GM21619 (cell line): Measurements from ENCODE around the gene BICDL1.
"Not testable (repeated sequence)": the region's sequence is repeated elsewhere in the genome, so short reads cannot be mapped to it uniquely, and the experiment has no call there.

ENCODE experiments used
- ATAC-seq: cut with Tn5 transposase; IDR thresholded peaks from one replicate; pipeline ENCODE4 v1.9.1; 2021; ENCODE audit not compliant: unreplicated experiment

The BICDL1 gene

GRCh38 chr12:119988472-119989360 lies at the start of gene BICDL1:
Gene BICDL1 (plus strand): TSS chr12:119989236. CDS start chr12:119989869, 633 bp downstream.
- ATAC-seq: peak; percentile 76

- no peak for ATAC-seq
These were observed 48.1 kb upstream of the BICDL1 start for GRCh38 chr12:119940897-119941296.

- no peak for ATAC-seq
These were observed 46.6 kb upstream of the BICDL1 start for GRCh38 chr12:119942386-119942785.

GRCh38 chr12:119946213-119946612 lies 42.8 kb upstream of the BICDL1 start:
- no peak for ATAC-seq

GRCh38 chr12:119949145-119949544 lies 39.9 kb upstream of the BICDL1 start:
- no peak for ATAC-seq

- ATAC-seq: no peak
These were observed 39.4 kb upstream of the BICDL1 start for GRCh38 chr12:119949594-119949993.

- no peak for ATAC-seq
These were observed 33.0 kb upstream of the BICDL1 start for GRCh38 chr12:119956047-119956446.

GRCh38 chr12:119957135-119957534 lies 31.9 kb upstream of the BICDL1 start:
- ATAC-seq: no peak

GRCh38 chr12:119959435-119959834 lies 29.6 kb upstream of the BICDL1 start:
- no peak for ATAC-seq

- ATAC-seq: no peak
These were observed 24.9 kb upstream of the BICDL1 start for GRCh38 chr12:119964123-119964522.

- ATAC-seq: no peak
These were observed 24.1 kb upstream of the BICDL1 start for GRCh38 chr12:119964929-119965328.

GRCh38 chr12:119980242-119980641 lies 8.8 kb upstream of the BICDL1 start:
- ATAC-seq: no peak

GRCh38 chr12:119980702-119981101 lies 8.3 kb upstream of the BICDL1 start:
- ATAC-seq: not testable (repeated sequence)

GRCh38 chr12:119989361-119989730 lies 310 bp downstream of the BICDL1 start:
- ATAC-seq: peak; percentile 26

- peak; percentile 19 for ATAC-seq
These were observed 820 bp downstream of the BICDL1 start for GRCh38 chr12:119989731-119990381.

- ATAC-seq: no peak
These were observed 1.4 kb downstream of the BICDL1 start for GRCh38 chr12:119990382-119990874.

GRCh38 chr12:119992129-119992705 lies 3.2 kb downstream of the BICDL1 start:
- no peak for ATAC-seq

- no peak for ATAC-seq
These were observed 6.0 kb downstream of the BICDL1 start for GRCh38 chr12:119994892-119995658.

- no peak for ATAC-seq
These were observed 7.4 kb downstream of the BICDL1 start for GRCh38 chr12:119996417-119996816.

- no peak for ATAC-seq
These were observed 9.6 kb downstream of the BICDL1 start for GRCh38 chr12:119998471-119999245.
